Measurements from ENCODE around the gene DST.

DNA sequence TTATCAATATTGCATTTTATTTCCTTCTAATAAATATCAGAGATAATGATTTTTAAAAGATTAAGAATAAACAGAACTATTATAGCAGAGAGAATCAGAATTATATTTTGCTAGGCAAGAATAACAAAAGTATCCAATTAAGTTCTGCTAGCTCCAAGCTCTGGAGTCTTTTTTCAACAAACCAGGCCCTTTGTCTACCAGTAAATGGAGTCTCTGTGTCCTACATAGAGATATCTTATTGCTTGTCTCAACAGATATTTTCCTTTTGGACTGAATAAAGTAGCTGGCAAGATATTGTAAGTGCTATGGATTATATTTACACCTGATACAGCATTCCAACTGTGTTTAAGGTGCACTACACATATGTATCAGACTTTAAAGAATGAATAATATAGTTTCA, 107.1 kb downstream of the DST start:
- TF ChIP-seq, protein P1, sequence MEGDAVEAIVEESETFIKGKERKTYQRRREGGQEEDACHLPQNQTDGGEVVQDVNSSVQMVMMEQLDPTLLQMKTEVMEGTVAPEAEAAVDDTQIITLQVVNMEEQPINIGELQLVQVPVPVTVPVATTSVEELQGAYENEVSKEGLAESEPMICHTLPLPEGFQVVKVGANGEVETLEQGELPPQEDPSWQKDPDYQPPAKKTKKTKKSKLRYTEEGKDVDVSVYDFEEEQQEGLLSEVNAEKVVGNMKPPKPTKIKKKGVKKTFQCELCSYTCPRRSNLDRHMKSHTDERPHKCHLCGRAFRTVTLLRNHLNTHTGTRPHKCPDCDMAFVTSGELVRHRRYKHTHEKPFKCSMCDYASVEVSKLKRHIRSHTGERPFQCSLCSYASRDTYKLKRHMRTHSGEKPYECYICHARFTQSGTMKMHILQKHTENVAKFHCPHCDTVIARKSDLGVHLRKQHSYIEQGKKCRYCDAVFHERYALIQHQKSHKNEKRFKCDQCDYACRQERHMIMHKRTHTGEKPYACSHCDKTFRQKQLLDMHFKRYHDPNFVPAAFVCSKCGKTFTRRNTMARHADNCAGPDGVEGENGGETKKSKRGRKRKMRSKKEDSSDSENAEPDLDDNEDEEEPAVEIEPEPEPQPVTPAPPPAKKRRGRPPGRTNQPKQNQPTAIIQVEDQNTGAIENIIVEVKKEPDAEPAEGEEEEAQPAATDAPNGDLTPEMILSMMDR (IDR thresholded peaks at IDR 0.05) = no peak
- no peak for TF ChIP-seq EZH2 (IDR thresholded peaks at IDR 0.05)
